Fibroblast of lung (primary cell): ENCODE results near the gene PFN1.

Experiments used
- CTCF ChIP-seq, 2 donors: IDR thresholded peaks in 1 of 2; conservative IDR thresholded peaks in 1 of 2; 1 replicate in 1 of 2; 2 replicates in 1 of 2; pipeline ENCODE4 v1.5.1; 2011 to 2012; ENCODE audit warnings: low read length in 2 of 2, control low read depth in 1 of 2, inconsistent platforms in 1 of 2, low read depth in 1 of 2, mild to moderate bottlenecking in 1 of 2
- EZH2 ChIP-seq: IDR thresholded peaks from 2 replicates; pipeline ENCODE4 v1.5.1; 2012; ENCODE audit warnings: low read length, control low read depth, mild to moderate bottlenecking; ENCODE audit errors: missing control alignments

- TF ChIP-seq CTCF (conservative IDR thresholded peaks at IDR 0.05 in 1 of 2, IDR thresholded peaks at IDR 0.05 in 1 of 2; ENCODE audit: low read depth in 1 of 2, low read length in 2 of 2) (no peak), EZH2 (no peak)
Observed at GRCh38 chr17:4897785-4898184, 50.5 kb downstream of the PFN1 start.
